Kidney capillary endothelial cell (primary cell): Measurements from ENCODE around the gene TMEM198.

Source experiments
- DNase-seq: peaks from one replicate; pipeline ENCODE4 v3.0.0-alpha.2; 2018; ENCODE audit warnings: low spot score

TMEM198 gene

DNA sequence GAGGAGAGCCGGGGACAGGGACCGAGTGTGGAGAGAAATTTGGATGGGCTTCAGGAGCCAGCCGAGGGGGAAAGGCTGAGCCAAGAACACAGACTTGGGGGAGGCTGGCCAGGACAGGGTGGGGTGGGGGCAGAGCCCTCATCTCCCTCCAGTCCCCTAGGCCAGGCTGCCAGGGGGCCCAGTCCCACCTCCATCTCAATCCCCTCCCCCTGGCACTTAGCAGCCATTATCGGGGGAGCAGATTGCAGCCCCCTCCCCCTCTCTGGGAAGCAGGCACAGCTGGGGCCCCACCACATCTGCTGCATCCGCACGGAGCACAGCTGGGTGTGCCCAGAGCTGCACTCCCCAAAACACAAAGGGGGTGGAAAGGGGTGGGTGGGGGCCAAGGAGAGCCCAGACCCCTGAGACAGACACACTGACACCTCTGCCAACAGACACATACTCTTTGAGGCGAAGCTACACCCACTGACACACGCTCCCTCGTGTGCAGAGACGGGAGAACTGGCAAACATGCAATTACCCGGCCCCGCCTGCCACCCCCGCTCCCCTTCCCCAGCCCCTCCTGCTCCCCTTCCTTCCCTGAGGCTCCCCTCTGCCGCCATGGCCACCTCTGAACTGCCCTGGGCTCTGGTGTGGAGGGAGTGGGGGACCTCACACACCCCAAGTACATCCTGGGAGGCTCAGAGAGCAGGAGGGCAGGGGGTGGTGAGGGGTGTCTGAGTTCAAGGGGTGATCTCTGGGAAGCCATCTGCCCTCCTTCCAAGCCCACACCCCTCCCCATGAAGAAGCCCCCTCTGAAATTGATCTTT is 34.7 kb upstream of the TMEM198 start:
- DNase-seq: no peak

DNA sequence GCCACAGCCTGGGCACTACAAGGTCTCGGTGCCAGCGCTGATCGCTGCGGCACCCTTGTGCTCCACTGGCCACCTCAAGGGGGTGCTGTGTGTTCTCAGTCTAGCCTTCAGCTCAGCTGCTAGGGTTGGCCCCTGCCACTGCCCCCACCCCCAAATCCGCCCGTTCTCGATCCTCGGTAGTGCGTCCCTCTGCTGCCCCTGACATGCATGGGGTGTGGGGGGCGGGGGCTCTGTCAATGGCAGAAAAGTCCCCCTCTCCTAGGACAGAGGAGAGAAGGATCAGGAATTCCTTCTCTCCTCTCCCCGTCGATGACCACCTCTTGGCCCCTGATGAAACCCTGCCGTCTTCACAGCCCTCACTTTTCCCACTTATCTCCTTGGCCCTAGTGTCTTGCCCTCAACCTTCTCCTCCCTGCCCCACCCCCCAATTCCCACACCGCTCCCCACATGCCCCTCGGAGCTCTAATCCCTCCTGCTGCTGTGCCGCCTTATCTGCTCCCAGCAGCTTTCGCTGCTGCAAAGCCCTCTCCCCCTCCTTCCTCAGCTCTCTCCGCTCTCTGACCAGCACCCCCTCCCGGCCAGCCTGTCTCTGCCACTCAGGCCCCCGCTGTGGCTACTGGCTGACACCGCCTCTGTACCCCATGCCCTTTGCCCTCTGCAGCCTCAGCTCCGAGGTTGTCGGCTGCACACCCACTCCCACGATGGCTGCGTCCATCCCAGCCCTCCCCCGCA is 33.9 kb upstream of the TMEM198 start:
- no peak for DNase-seq

DNA sequence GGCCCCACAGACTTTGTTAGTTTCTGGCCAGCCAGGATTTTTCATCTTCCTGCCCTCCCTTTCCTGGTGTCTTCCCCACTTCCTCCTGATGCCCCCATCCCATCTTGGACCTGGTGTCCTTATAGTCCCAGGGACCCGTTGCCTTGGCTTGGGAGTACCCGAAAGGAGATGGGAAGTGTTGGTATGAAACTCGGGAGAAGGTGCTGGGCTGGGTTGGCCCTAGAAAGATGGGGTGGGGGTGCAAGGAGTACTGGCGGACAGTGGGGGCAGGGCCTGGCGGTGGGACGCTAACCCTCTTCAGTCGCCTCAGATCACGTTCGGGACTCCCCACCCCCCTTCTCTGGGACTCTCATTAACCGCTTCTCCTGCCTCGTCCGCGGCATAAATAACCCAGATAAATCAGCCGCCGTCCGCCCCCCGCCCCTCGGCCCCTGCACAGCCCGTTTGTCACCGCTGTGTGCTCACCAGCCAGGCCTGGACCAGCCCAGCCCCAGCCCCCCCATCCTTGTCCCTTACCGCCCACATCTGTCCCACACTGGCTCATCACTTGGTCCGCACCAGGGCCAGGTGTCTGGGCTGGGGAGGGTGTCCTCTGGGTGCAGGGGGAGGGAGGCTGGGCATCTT is 33.2 kb upstream of the TMEM198 start:
- DNase-seq: no peak

DNA sequence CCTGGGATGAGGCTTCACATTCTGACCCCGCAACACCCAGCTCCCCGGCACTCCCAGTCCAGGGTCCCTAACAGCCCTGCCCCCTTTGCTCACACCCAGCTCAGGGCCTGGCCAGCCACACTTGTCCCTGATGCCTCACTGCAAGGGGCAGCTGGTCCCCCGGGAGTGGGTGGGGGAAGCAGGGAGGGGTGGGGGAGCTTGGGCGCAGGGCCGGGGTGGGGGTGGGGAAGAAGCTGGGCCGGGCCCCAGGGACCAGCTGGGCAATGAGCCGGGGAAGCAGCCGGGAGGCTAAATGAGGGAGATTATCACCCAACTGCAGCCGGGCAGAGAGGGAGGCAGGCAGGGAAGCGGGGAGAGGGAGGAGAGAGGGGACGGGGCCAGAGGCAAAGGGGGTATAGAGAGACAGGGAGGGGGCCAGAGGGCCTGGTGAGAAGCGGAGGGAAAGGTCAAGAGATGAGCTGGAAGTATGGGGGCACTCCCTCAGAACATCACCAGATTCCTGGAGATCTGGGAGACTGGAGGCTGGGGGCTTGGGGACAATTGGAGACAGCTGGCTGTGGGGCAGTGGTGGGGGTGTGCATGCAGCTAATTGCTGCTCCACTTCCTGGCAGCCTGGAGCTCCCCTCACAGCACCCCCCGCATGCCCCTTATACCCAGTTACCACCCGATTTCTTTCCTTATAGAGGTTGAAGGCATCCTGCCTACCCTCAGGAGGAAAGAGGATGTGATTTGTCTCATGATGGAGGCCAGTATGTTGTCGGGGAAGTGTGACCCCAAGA is 32.1 kb upstream of the TMEM198 start:
- no peak for DNase-seq

DNA sequence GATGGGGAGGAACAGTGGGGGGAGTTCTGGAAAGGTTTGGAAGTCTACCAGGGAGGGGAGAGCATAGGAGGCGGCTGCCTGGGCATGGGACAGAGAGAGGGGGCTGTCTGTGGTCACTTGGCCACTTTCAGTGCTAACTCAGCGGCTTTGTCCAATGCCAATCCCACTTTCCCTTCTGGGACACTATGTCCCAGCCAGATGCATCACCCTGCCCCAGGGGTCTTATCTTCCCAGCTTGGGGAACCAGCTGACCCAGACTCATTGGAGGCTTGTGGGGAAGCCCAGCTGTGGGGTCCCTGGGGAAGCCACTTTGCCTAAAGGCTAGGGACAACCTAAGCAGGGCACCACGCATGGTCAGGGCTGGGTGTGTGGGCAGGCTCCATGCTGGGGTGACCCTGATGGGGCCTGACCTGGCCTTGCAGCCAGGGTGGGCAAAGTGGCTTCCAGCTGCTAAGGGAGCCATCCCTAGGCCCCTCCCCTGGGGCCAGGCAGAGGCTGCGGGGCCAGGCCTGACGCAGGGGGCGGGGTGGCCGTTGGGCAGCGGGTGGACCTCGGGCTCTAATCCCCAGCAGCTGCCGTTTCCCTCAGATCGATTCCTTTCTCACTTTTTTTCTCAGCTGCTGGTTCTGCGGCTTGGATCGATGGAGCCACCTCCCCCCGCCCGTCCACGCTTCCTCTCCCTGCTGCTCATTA is 31.2 kb upstream of the TMEM198 start:
- DNase-seq: no peak

DNA sequence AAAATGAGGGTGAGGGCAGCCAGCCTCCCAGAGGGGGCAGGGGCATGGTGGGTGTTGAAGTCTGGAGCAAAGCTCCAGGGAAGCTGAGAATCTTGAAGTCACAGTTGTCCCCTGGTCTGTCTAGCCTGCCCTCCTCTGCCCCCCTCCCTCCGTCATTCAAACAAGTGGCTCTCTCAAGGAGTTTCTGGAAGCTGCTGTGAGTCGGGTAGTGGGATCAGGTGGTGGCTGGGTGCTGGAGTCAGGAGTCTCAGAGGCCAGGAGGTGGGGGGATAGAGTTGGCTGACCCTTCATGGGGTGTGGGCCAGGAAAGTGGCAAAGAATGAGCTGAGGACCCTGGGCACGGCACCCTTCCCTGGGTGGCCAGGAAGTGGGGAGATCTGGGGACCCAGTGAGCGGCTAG is 30.0 kb upstream of the TMEM198 start:
- DNase-seq: no peak

DNA sequence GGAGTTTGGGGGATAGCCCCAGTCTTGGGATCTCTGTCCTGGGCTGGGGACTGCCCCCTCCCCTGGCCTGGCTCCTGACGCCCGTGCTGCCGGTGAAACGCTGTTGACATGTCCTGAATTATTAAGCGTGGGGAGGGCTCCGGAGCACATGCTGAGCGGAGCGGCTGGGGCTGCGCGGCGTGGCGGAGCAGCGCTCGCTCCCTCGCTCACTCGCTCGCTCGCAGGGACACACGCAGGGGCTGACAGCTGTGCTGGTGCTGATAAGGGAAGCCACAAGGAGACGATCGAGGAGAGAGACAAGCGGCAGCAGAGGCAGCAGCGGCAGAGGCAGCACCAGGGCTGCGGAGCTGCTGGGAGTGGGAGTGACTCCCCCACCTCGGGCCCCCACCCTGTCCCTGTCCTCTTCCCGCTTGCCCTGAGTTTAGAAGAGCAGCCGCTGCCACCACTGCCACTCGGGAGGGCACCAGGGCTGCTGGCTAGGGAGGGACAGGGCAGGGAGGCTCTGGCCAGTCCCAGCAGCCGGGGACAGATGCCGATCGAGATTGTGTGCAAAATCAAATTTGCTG is 29.5 kb upstream of the TMEM198 start, which contains the start of gene ASIC4:
Gene ASIC4, plus strand, starts transcription at position 287 of the 566 bp plus-strand sequence. Its CDS starts 243 bp downstream, at position 530.
- no peak for DNase-seq

DNA sequence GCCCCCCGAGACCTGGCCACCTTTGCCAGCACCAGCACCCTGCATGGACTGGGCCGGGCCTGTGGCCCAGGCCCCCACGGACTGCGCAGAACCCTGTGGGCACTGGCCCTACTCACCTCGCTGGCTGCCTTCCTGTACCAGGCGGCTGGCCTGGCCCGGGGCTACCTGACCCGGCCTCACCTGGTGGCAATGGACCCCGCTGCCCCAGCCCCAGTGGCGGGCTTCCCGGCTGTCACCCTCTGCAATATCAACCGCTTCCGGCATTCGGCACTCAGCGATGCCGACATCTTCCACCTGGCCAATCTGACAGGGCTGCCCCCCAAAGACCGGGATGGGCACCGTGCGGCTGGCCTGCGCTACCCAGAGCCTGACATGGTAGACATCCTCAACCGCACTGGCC is 29.0 kb upstream of the TMEM198 start:
- DNase-seq: no peak

DNA sequence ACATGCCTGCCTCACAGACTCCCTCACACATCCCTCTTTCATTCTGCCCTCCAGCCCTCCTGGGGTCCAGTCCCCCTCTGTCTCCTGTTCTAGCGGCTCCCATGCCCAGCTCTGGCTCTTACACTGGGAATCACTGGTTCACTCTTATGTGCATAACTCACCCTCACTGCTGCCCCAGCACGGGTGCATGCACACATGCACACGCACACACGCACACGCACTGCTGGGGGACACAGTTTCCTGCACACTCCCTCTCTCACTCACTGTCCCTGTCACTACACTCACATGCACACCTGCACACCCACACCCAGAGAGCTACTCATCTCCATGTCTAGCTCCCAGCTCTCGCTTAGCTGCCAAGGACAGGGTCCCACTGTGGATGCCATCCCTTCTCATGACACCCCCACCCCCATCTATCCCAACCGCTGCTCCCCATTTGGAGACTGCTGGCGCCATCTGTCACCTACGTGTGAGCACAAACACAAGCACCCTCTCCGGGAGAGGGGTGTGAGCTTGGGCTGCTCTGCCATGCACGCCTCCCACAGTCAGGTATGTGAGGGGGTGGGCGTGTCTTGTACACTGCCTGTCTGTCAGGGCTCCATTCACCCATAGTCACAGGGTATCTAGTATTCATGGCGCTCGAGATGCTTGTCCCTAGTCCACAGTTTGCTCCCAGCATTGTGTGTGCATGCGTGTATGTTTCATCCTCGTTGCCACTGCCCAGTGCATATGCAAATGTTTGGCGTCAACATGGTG is 27.8 kb upstream of the TMEM198 start:
- DNase-seq: no peak

DNA sequence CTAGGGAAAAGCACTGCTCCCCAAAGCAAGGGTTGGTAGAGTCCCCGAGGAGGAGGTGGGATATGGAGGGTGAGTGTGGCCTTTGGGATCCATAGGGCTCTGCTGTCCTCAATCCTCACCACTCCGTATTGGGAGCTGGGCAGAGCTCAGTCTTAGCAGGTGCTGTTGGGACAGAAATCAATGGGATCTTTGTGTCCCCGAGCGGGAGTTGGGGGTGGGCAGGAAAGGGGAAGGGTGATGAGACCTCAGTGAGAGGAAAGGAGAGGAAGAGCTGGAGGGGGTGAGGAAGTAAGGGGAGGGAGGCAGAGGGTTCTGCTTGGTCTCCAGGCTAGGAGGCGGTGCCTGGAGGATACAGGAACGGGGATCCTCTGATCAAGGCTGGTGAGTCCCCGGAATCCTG is 26.9 kb upstream of the TMEM198 start:
- DNase-seq: no peak

DNA sequence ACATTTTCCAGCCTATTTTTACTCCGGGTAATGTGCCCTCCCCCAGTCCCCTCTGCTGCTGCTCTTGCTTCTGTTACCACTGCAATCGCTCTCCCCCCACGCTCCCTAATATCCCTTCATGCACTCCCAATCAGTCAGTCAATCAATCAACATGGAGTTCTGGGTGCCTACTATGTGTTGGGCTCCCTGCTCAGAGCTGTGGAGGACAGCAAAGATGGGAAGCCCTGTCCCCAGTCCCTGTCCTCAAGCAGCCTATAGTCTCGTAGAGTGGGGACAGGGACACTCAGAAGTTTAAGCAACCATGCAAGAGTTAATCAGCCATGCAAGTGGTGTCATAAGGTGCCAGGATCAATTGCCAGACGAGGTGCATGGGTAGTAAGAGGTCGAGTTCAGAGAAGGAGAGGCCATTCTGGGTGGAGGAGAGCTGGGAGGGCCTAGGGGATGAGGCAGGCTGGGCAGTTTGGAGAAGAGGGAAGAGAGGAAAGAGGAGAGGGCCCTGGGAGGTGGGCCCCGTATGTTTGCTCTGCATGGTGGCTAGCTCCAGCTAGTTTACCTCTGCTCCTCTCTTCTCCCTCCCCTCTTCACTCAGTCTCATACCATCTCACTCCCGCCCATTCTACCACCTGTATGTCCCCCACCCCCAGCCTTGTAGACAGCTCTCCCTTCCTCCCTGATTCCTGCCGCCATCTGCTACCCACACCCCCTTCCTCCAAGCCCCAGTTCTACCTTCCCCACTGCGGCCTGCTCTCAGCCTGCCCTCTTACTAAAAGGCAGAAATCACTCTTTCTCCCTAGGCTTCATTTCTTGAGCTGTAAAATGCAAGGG is 25.7 kb upstream of the TMEM198 start:
- DNase-seq: no peak

DNA sequence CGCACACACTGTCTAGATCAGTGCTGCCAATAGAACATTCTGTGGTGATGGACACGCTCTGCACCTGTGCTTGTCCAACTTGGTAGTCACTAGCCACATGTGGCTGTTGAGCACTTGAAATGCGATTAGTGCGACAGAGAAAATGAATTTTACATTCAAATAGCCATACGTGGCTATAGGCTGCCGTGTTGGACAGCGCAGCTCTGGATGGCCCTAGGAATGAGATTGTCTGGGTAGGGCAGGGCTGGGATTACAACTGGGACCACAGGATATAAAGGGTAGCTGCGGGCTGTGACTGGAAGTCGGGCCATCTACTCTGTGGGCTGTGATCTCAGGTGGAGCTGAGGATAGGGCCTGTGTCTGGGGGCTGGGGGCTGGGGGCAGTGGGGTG is 24.3 kb upstream of the TMEM198 start:
- DNase-seq: no peak

DNA sequence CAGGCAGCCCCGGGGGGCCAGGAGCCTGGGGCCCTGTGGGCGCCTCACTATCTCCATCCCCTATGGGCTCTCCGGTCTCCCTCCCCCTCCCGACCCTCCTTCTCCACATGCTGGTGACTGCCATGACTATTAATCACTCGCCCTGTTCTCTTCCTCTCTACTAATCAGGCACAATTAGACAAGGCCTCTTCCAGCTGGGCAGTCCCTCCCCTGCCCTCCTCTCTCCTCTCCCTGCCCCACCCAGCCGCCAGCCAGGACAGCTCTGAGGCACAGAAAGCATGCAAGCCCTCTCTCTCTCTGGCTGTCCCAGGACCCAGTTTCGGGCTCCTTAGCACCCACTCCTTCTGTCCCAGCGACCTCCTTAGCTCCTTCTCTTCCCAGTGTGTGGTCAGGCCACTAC is 23.7 kb upstream of the TMEM198 start:
- DNase-seq: no peak

DNA sequence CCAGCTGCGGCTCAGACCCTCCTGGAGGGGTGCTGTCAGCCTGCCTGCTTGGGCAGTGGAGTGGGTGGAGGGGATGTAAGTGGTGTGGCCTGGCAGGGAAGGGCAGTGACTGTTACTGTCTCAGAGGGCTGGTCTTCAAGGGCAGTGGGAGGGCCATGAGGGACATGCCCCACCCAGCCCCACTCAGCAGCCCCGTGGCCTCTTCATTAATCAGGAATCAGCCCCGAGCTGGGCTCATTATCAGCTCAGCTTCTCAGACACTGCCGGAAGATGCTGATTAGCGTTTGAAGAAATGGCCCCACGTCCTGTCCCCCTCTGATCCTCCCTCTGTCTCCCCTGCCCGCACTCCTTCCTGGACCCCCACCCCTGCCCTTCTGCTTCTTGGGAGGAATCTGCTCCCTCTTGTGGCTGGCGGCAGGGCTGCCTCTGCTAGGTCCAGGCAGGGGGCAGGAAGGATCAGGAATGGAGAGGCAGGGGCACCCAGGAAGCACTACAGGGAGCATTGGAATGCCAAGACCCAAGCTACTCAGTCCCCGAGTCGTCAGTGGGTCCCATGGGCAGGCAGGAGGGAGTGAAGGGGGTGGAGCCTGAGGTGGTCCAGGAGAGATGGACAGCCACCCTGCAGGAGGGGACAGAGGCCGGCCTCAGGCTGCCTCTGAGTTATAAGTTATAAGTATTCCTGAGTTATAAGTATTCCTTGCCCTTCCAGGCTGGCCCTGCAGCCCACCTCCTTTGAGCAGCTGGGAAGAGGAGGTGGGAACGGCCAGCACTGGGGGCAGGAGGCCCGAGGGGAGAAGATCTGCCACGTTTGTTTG is 22.6 kb upstream of the TMEM198 start:
- no peak for DNase-seq

DNA sequence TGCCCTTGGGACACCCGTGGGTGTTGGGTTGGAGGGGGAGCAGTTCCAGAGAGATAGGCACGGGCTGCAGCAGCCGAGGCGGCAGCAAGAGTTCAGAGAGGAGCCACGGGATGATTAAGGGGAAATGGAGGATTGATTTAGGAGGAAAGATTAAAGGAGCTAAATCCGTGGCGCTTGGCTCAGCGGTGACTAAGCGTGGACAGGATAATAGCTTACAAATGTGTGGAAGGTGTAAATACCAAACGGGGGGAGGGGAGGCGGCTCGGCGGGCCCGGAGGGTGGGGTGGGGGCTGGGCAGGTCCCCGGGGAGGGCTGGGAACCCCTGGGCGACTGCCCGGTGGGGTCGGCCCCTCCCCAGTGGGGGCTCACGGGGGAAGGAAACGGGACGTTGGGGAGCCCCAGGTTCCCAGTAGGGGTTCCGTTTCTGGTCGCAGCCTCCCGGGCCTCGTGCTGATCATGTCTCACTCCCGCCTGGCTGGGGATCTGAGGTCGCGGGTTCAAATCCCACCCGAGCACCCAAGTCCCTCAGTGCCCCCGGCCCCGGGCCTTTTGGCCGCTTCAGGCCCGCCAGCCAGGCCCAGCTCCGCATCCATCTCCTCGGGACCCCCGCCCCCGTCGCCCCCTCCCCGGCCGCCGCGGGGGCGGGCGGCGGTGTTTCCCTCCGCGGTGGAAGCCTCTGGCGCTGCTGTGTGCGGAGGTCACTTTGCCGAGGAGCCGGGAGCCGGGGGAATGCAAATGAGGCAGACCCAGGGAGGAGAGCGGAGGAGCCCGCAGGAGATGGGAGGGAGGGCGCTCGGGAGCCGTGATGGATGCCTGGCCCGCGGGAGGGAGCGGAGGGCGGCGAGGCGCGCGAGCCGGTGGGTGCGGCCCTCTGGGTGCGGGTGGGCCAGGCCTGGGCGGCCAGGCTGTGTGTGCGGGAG is 21.5 kb upstream of the TMEM198 start:
- DNase-seq: no peak

DNA sequence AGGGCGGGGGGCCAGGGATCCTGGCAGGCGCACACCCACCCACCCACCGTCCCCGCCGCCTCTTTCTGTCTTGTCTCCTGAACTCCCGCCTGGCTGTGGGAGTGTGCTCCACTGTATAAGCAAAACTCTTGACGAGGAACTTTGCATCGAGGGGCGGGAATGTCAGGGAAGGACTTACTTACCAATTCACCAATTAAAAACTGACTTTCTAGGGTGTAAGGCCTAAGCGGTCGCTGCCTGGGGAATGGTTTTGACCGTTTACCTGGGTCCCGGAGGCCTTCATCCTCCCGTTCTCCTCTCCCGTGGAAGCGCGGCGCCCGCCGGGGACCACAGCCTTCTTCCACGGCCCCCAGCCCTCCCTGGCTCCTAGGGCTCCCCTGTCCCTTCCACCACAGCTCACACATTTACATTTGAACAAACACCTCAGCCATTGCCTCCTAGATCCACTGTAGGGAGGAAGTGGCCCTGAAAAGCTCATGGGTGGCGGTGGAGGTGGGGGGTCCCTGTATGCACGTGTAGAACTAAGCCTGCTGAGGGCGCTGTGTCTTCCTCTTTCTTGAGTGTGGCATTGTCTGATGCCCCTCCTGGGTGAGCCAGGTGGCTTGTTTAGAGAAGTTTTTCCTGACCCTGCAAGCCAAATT is 20.7 kb upstream of the TMEM198 start:
- DNase-seq: no peak

DNA sequence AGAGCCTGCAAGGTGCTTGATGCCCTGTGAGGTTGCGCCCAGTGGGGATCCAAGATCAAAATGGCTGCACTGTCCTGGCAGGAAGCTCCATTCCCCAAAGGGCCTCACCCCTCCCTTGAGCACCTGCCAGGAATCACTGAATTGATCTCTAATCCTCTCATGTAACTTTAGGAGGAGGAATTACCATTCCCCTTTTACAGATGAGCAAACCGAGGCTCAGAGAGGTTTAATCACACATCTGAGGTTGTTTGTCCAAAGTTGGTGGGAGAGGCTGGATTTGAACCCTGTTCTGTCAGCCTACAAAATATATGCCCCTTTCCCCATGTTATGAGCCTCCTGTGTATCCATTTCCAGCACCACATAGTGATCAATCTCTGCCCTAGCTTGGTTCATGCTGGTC is 19.0 kb upstream of the TMEM198 start:
- DNase-seq: no peak
